LNCaP clone FGC (cell line): ENCODE data around the gene ADAMTSL3.
A peak's percentile ranks its signal among the peaks of the same experiment; 100 is the strongest.

Experiments
- DNase-seq: peaks from one replicate; pipeline ENCODE4 v3.0.0-alpha.2; 2011; ENCODE audit warnings: low read depth
- H3K4me3 ChIP-seq: 2 replicates; pipeline ENCODE4 v1.5.1; 2011; ENCODE audit warnings: mild to moderate bottlenecking, low read depth, low read length, control low read depth
- CTCF ChIP-seq: IDR thresholded peaks from 2 replicates; pipeline ENCODE4 v1.5.1; 2012; ENCODE audit warnings: mild to moderate bottlenecking; ENCODE audit not compliant: control insufficient read depth, insufficient read depth; ENCODE audit errors: extremely low read depth

ADAMTSL3 gene

GRCh38 chr15:83892498-83892897, 238.6 kb downstream of the ADAMTSL3 start:
- no peak for TF ChIP-seq CTCF
- H3K4me3 ChIP-seq = no peak overlapping the region
- peak; percentile 62 for DNase-seq

- H3K4me3 ChIP-seq = no peak overlapping the region
Observed at GRCh38 chr15:83893308-83893707, 239.4 kb downstream of the ADAMTSL3 start.

GRCh38 chr15:83897037-83897436, 243.1 kb downstream of the ADAMTSL3 start:
- no peak overlapping the region for H3K4me3 ChIP-seq
- no peak for DNase-seq
- no peak for TF ChIP-seq CTCF

More at GRCh38 chr15:83893308-83893707, 239.4 kb downstream of the ADAMTSL3 start:
- no peak for TF ChIP-seq CTCF
- no peak for DNase-seq

GRCh38 chr15:83898361-83898760, 244.4 kb downstream of the ADAMTSL3 start:
- H3K4me3 ChIP-seq = no peak overlapping the region
- DNase-seq = no peak
- no peak for TF ChIP-seq CTCF

- H3K4me3 ChIP-seq = no peak overlapping the region
- DNase-seq = no peak
- no peak for TF ChIP-seq CTCF
Observed at GRCh38 chr15:83899670-83900069, 245.7 kb downstream of the ADAMTSL3 start.

GRCh38 chr15:83904107-83905040, 250.5 kb downstream of the ADAMTSL3 start:
- no peak overlapping the region for H3K4me3 ChIP-seq
- TF ChIP-seq CTCF = no peak
- no peak for DNase-seq
